SH-SY5Y (cell line): ENCODE measurements around the gene SLC13A2.

Experiments
- GATA2 ChIP-seq: IDR thresholded peaks from 2 replicates; pipeline ENCODE4 v1.6.1; 2011; ENCODE audit warnings: mild to moderate bottlenecking, low read depth, low read length
- GATA3 ChIP-seq: IDR thresholded peaks from 2 replicates; pipeline ENCODE4 v1.6.1; 2011; ENCODE audit warnings: low read depth, mild to moderate bottlenecking, low read length, moderate library complexity

GRCh38 chr17:28545787-28546415, 72.5 kb downstream of the SLC13A2 start:
- no peak for TF ChIP-seq GATA2
- no peak for TF ChIP-seq GATA3
